Esophagus muscularis mucosa (tissue), 4 donors: ENCODE measurements around the gene LRAT. TPM values are rescaled to one million over a fixed set of nuclear protein-coding genes. Genes with fewer than 3 reads are reported as not detected.

Experiments
- DNase-seq: peaks from one replicate; pipeline ENCODE4 v3.0.0-alpha.2; 2017; ENCODE audit errors: extremely low spot score
- H3K27ac ChIP-seq, 4 donors: fragments of 200-600 bp; sonication (generic); replicated peaks in 1 of 4; 1 replicate in 3 of 4; 2 replicates in 1 of 4; pipeline ENCODE4 v1.5.1; 2016 to 2019; ENCODE audit warnings: mild to moderate bottlenecking in 1 of 4
- H3K27me3 ChIP-seq, 4 donors: fragments of 200-600 bp; sonication (generic); one replicate each; pipeline versions ENCODE4 v1.5.1 to v1.6.0; 2016 to 2019
- H3K36me3 ChIP-seq, 4 donors: fragments of 200-600 bp; sonication (generic); one replicate each; pipeline ENCODE4 v1.5.1; 2016 to 2019
- H3K4me1 ChIP-seq, 4 donors: fragments of 200-600 bp; sonication (generic); one replicate each; pipeline ENCODE4 v1.5.1; 2016 to 2019
- H3K4me3 ChIP-seq, 4 donors: fragments of 200-600 bp; sonication (generic); 1 replicate in 2 of 4; 2 replicates in 2 of 4; pipeline ENCODE4 v1.5.1; 2016 to 2019; ENCODE audit warnings: mild to moderate bottlenecking in 4 of 4, moderate library complexity in 1 of 4
- H3K9me3 ChIP-seq, 4 donors: fragments of 200-600 bp; sonication (generic); 1 replicate in 3 of 4; 2 replicates in 1 of 4; pipeline ENCODE4 v1.5.1; 2016 to 2019
- CTCF ChIP-seq, 3 experiments: fragments of 200-600 bp in 2 of 3; fragments of 450-650 bp in 1 of 3; sonication (generic) in 2 of 3; IDR thresholded peaks; one replicate each; pipeline ENCODE4 v1.5.1; 2017 to 2019; ENCODE audit warnings: antibody characterized with exemption in 3 of 3, mild to moderate bottlenecking in 2 of 3, moderate library complexity in 1 of 3
- EP300 ChIP-seq: sonication (generic); formaldehyde crosslinking; IDR thresholded peaks from one replicate; pipeline ENCODE4 v1.6.1; 2017; ENCODE audit warnings: antibody characterized with exemption
- POLR2A ChIP-seq: fragments of 450-650 bp; IDR thresholded peaks from one replicate; pipeline ENCODE4 v1.6.1; 2017; ENCODE audit warnings: antibody characterized with exemption, moderate library complexity, mild to moderate bottlenecking, low read depth
- POLR2AphosphoS5 ChIP-seq, 2 donors: sonication (generic); formaldehyde crosslinking; IDR thresholded peaks; one replicate each; pipeline ENCODE4 v1.6.1; 2017; ENCODE audit warnings: antibody characterized with exemption in 2 of 2
- WGBS: methylation state at CpG from one replicate; pipeline ENCODE4 v1.1.5; 2018; 5-methylcytosine and 5-hydroxymethylcytosine counted together
- intact Hi-C: fragments of 100-400 bp; cut with DNase I; formaldehyde crosslinking; loops from one replicate; pipeline ENCODE4 v1.15.1; 2023
- total RNA-seq, 4 donors: library from RNA; depleted of rRNA; stranded (reverse); fragments of >200 nt; gene quantifications; one replicate each; pipeline versions ENCODE4 v1.1.0 to v1.2.1, GENCODE V29; 2016

The LRAT gene
- total RNA-seq, 4 donors from 2014 or later = 0.19 to 0.83 (median 0.39) TPM

- no peak overlapping the region for H3K27ac ChIP-seq
- no peak for DNase-seq
- no peak for TF ChIP-seq CTCF (IDR thresholded peaks at IDR 0.05)
- TF ChIP-seq POLR2A = no peak
- no peak for TF ChIP-seq POLR2AphosphoS5 (IDR thresholded peaks at IDR 0.05)
- TF ChIP-seq EP300 = no peak
- peaks cover 0 to 3% (median 0%) of the 10 kb centered on the region in 4 donors for H3K27me3 ChIP-seq
- no peaks in the 10 kb centered on the region for H3K9me3 ChIP-seq
- no peaks in the 10 kb centered on the region for H3K4me1 ChIP-seq
- H3K4me3 ChIP-seq = no peak overlapping the region
- intact Hi-C loops = no loop called here
- H3K36me3 ChIP-seq = no peaks in the 10 kb centered on the region
- WGBS = 18% methylated on average over 1 of the region's 1 CpG
Observed at GRCh38 chr4:154727540-154727939, 16.3 kb upstream of the LRAT start.

GRCh38 chr4:154731756-154732155 lies 12.0 kb upstream of the LRAT start:
- H3K4me3 ChIP-seq = no peak overlapping the region
- no peaks in the 10 kb centered on the region for H3K9me3 ChIP-seq
- no peaks in the 10 kb centered on the region for H3K27me3 ChIP-seq
- no peaks in the 10 kb centered on the region for H3K36me3 ChIP-seq
- no peak overlapping the region for H3K27ac ChIP-seq
- no peak for DNase-seq
- TF ChIP-seq EP300 (no peak), POLR2AphosphoS5 (IDR thresholded peaks at IDR 0.05) (no peak), CTCF (IDR thresholded peaks at IDR 0.05) (no peak), POLR2A (no peak)
- intact Hi-C loops = no loop called here
- no peaks in the 10 kb centered on the region for H3K4me1 ChIP-seq

- Histone ChIP-seq H3K4me1 (no peaks in the 10 kb centered on the region), H3K27ac (no peak overlapping the region), H3K4me3 (no peak overlapping the region), H3K9me3 (no peaks in the 10 kb centered on the region), H3K36me3 (no peaks in the 10 kb centered on the region), H3K27me3 (no peaks in the 10 kb centered on the region)
- DNase-seq = no peak
- TF ChIP-seq POLR2AphosphoS5 (IDR thresholded peaks at IDR 0.05) (no peak), CTCF (IDR thresholded peaks at IDR 0.05) (no peak), POLR2A (no peak), EP300 (no peak)
- 80% methylated on average over 4 of the region's 4 CpGs for WGBS
- intact Hi-C loops = no loop called here
Observed at GRCh38 chr4:154732669-154733068, 11.1 kb upstream of the LRAT start.

- H3K4me3 ChIP-seq = no peak overlapping the region
- H3K27ac ChIP-seq = no peak overlapping the region
- TF ChIP-seq POLR2A (no peak), EP300 (no peak), POLR2AphosphoS5 (IDR thresholded peaks at IDR 0.05) (no peak), CTCF (IDR thresholded peaks at IDR 0.05) (no peak)
- H3K36me3 ChIP-seq = no peaks in the 10 kb centered on the region
- peaks cover 0 to 1% (median 0%) of the 10 kb centered on the region in 4 donors for H3K27me3 ChIP-seq
- peaks cover 0 to 11% (median 9%) of the 10 kb centered on the region in 4 donors for H3K4me1 ChIP-seq
- H3K9me3 ChIP-seq = no peaks in the 10 kb centered on the region
- no peak for DNase-seq
- 86% methylated on average over 1 of the region's 1 CpG for WGBS
- intact Hi-C loops = no loop called here
Observed at GRCh38 chr4:154736770-154737169, 7.0 kb upstream of the LRAT start.

GRCh38 chr4:154738426-154738825 lies 5.4 kb upstream of the LRAT start:
- no peak for TF ChIP-seq EP300
- no peak for TF ChIP-seq CTCF (IDR thresholded peaks at IDR 0.05)
- no peak for TF ChIP-seq POLR2A
- Histone ChIP-seq H3K9me3 (no peaks in the 10 kb centered on the region), H3K36me3 (no peaks in the 10 kb centered on the region), H3K4me3 (no peak overlapping the region), H3K4me1 (peaks cover 13 to 28% (median 26%) of the 10 kb centered on the region in 4 donors), H3K27ac (no peak overlapping the region), H3K27me3 (peaks cover 0 to 18% (median 6%) of the 10 kb centered on the region in 4 donors)
- WGBS = 6% methylated on average over 2 of the region's 2 CpGs
- DNase-seq = no peak
- intact Hi-C loops = no loop called here
